Dermis microvascular lymphatic vessel endothelial cell (primary cell): ENCODE data around the gene RBM19. TPM values are rescaled to one million over a fixed set of nuclear protein-coding genes. Genes with fewer than 3 reads are reported as not detected.

Experiments used
- DNase-seq, 2 donors: peaks; one replicate each; pipeline versions ENCODE4 v3.0.0 to v3.0.0-alpha.2; 2010; ENCODE audit warnings: low read depth in 2 of 2
- total RNA-seq: library from RNA; depleted of rRNA; stranded (reverse); fragments of >200 nt; gene quantifications from 2 replicates; pipeline ENCODE4 v1.2.1, GENCODE V29; 2014

Gene RBM19
- total RNA-seq, 1 donor from 2014 or later, result 12.1 TPM

DNA sequence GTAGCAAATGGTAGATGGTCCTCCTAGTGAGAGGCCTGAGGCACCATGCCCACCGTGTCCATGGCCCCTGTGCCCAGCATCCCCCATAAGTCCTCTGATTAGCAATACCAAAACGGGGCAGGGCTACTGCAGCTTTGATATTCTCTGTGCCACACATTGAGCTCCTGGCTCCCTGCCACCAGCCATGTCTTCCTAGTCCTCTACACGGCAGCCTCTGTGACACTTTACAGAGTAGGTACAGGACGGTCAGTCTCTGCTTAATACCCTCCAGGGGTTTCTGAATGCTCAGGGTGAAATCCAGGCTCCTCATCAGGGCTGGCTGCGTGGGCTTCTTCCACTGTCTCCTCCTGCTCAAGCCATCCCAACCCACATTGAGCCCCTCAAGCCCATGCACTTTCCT, 8.0 kb downstream of the RBM19 start:
- no peak for DNase-seq

DNA sequence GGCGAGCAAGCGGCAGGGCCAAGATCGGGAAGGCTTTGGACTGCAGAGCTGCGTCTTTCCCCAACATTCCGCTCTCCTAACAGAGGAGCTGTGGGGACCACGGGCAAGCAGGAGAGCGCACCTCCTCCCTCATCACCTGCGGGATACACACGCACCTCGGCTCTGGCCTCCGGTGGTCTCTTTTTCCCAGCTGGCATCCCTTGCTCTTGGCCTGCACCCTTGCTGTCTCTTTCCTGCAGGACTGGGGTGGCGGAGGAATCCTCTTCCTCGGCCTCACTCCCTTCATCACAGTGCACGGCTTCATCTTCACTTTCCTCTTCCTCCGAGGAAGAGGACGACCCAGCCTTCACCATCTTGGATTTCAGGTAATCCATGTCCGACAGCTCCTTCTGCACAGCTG, 8.5 kb downstream of the RBM19 start:
- no peak for DNase-seq

DNA sequence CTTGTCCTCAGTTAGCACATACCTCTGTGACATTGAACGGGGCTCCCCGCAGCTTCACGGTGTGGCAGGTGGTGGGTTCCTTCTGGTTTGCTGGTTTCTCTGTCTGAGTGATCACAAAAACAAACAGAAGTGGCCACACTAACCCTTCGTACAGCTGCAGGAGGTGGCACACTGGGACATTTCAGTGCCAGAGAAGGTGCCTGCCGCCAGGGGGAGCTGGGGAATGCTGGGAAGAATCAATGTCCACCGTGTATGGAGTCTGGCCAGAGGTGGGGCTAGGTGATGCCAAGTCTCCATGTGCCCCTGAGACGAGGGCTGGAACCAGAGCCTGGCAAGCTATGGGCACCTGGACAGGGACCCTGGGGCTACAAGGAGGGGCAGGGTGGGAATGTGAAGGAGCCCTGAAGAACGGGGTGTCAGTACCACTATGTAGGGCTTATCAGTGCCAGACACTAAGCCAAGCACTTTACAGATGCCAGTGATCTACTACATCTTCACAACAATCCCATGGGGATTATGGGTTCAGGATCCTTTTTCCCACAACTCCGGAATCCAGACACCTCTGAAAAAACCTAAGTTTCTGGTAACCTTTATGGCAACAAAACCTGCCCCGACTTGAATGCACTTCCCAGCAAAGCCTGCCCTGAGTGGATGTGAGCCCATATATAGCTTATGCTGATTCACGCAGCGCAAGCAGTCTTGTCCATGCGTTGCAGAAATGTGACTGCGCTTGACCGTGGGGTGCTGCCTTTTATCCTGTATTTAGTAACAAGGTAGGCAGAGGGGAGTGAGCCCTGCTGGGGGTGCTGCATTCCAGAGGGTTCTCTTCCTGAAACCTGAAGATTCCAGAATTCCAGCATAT, 10.8 kb downstream of the RBM19 start:
- peak in 1 of 2 donors; percentile 43 for DNase-seq

DNA sequence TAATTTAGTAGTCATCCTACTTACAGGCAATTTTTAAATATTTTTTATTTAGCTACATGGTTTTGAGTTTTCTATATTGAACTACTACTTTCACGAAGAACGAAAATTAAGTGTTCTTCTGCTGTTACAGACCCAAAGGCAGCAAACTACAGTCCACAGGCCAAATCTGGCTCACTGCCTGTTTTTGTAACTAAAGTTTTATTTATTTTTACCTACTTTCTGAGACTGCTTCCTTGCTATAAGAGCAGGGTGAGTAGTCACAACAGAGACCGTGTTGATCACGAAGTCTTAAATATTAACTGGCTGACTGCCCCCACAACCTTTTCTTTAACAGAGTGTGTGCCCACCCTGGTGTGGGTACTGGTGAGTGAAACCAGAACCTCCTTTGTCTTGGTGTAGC, 11.6 kb downstream of the RBM19 start:
- DNase-seq, result no peak

DNA sequence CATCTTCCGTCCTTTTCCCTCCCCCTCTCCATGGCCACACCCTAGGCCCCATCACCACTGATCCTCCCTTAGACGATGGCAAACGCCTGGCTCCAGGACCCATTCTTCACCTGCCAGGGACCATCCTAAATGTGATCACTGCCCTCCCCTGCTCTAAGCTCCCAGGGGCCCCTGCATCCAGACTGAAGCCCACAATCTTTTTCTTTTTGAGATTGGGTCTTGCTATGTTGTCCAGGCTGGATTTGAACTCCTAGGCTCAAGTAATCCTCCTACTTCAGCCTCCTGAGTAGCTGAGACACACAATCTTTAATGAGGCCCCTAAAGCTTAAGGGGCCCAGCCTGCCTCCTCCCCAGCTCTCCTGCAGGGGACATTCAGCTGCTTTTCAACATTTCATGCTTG, 15.3 kb downstream of the RBM19 start:
- DNase-seq, result no peak

DNA sequence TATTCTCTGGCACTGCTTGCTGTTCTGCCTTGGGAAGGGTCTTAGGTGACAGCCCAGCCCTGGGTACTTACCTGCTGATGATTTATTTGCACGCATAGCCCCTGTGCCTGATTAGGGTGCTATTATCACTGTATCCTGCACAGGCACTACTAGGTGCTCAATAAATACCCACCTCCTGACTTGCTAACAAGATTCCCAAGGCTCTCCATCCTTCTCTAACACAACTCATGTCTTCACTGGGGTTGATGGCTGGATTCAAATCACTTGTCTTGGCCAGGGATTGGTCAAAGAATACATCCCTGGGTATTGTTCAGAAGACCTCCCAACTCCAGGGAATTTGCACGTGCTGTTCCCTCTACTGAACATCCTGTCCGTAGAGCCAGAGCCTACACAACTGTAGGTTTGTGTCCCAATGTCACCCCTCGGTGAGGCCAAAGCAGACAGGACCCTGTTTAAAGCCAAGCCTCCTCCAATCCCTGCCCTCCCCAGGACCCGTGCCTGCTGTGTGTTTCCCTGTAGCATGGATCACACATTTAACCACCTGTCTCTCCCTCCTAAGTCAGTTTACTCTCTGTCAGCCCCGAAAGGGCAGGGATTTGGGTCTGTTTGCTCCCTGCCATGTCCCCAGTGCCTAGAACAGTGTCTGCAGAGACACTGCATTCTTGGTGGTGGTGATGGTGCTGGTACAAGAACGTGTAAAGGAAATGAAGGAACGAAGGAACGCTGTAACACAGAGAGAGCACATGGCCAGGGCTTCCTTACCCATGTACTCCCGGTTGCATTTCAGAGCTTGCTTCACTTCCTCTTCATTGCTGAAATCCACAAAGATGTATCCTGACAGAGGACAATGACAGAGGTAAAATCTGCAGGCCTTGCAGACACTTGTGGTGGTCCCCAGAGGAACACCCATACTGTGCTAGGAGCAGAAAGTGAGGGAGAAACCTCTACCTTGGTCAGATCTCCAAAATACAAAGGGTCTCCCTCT, 16.5 kb downstream of the RBM19 start:
- no peak for DNase-seq

DNA sequence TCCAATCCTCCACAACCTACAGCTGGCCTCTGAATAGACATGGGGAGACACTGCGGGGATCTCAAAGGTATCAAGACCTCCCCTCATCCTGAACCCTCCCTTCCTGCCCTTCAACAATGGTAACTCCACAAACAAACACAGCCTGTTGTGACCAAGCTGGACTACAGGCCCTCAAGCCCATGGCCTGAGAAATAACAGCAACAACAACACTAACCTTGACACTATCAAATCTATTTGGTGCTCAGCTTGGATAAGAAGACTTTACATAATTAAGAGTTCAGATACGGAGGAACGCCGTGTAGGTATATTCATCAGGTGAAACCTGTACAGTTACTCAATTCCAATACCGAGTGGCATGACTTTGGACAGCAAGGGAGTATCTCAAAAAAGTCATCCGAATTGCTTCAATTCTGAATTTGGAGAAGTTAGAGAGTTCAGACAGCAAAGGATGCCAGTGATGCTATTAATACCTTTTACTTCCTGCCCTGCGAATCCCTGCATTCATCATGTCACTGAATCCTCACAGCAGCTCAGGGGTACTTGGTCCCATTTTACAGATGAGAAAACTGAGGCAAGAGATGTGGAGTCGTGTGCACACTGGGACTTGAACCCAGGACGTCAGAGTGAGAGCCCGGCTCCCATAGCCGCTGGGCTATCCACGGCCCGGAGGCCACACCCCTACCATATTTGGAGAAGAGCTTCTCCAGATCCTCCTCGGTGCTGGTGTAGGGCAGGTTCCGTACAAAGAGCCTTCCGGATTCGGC, 17.8 kb downstream of the RBM19 start:
- DNase-seq, result no peak

- no peak for DNase-seq
These were observed 19.9 kb downstream of the RBM19 start for GRCh38 chr12:113946175-113946574.

- DNase-seq, result no peak
These were observed 20.7 kb downstream of the RBM19 start for GRCh38 chr12:113945174-113946173.

- DNase-seq, result no peak
These were observed 23.9 kb downstream of the RBM19 start for GRCh38 chr12:113942209-113942608.

GRCh38 chr12:113941208-113941486, 25.0 kb downstream of the RBM19 start:
- DNase-seq, result no peak

DNA sequence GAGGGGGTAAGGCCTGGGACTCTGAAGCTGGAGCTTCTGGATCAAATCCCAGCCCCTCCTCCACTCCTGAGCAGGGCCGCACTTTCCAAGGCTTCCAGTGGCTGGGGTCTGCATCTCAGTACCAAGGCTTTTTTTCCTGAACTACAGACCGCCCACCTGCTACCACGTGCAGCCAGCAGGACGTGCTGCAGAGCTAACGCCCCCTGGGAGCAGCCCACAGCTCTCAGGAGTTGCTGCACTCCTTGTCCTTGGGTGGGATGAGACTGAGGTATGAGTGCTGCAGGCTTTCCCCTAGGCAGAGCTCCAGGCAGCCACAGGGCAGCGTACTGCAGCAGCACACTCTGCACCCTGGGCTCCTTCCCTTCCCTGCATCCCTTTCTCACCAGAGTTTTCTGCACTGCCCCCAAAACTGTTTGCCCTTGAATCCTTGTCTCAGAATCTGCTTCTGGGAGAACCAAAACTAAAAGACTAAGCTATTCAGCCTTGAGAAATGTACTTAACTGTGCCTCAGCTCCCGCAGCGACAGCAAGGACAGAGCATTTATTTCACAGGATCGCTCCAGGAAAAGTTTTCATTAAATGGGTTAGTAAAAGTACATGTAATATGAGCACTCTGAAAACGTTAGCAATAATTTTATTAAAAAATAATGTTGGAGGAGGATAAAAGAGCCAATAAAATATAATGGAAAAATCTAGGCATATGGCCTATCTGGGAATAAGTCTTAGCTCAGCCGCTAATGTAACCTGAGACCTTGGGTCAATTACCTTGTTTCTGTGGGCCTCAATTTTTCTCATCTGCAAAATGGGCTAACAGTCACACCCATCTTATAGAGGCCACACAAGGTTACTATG, 25.5 kb downstream of the RBM19 start:
- no peak for DNase-seq

GRCh38 chr12:113939867-113940266, 26.3 kb downstream of the RBM19 start:
- DNase-seq, result no peak

- no peak for DNase-seq
These were observed 27.7 kb downstream of the RBM19 start for GRCh38 chr12:113938471-113938870.

GRCh38 chr12:113936460-113936859, 29.7 kb downstream of the RBM19 start:
- DNase-seq, result no peak

- DNase-seq, result peak in 1 of 2 donors; percentile 58
These were observed 30.7 kb downstream of the RBM19 start for GRCh38 chr12:113935459-113935858.

DNA sequence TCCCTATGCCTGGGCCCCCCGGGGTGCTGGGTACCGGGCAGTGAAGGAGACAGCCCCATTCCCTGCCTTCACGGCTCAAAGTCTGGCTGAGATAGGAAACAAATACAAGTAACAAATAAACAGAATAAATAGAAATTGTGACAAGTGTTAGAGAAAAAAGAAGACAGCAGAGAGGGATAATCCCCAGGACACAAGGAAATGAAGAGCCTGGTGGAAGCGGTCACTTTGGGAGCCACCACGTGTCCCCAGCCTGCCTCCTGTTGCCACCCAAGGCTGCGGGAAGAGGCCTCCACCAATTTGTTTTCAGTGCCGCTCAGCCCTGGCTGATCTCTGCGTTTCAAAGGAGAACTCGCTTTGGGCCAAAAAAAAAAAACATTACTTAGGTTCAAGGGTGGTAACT, 31.2 kb downstream of the RBM19 start:
- DNase-seq, result no peak

GRCh38 chr12:113934060-113934814, 31.9 kb downstream of the RBM19 start:
- peak in 1 of 2 donors; percentile 29 for DNase-seq
